ENCODE measurements around the gene TMEM120B.

The TMEM120B gene

DNA sequence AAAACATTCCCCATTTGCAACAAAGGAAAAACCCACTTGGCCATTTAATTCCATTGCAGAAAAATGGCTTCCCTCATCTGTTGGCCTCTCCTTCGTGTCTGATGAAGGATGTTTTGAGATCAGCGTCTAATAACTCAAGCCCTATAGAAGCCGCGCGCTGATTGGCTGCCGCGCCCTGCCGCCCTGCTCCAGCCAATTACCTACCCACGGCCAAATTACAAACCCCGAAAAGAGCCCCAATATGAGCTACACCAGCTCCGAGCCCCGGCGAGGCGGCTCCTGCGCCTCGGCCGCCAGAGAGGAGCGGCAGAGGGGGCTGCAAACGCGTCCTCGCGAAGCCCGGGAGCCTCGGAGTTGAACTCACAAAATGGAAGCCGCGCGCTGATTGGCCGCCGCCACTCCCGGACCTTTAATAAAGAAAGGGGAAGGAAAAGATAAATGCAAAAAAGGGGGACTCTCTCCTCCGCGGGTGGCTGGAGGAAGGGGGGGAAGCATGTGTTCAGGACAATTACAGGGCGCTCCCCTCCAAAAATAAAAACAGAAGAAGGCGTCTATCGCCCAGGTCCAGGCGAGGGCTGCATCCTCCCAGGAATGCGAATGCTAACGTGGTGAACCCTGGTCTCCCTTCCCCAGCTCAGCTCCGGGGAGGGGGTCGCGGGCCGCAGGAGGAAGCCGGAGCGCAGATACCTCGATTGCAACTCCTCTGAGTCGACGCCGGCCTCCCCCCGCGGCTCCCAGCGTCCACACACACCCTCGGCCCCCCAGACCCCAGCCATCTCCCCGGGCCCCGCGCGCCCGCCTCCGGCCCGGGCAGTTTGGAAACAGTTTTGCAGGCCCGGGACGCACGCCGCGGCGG is 90.5 kb downstream of the TMEM120B start:
- peak; percentile 97 for DNase-seq (ENCODE audit: extremely low read depth, insufficient read length)
- H3K4me3 ChIP-seq (replicated peaks; ENCODE audit: low read depth, low read length): peak overlapping the region; percentile 82
- H3K27me3 ChIP-seq (replicated peaks; ENCODE audit: control insufficient read depth, insufficient read depth, low read length): no peaks in the 10 kb centered on the region
- peaks cover 12% of the 10 kb centered on the region for H3K36me3 ChIP-seq (ENCODE audit: control insufficient read depth, insufficient read depth, low read length)
- TF ChIP-seq, protein P1, sequence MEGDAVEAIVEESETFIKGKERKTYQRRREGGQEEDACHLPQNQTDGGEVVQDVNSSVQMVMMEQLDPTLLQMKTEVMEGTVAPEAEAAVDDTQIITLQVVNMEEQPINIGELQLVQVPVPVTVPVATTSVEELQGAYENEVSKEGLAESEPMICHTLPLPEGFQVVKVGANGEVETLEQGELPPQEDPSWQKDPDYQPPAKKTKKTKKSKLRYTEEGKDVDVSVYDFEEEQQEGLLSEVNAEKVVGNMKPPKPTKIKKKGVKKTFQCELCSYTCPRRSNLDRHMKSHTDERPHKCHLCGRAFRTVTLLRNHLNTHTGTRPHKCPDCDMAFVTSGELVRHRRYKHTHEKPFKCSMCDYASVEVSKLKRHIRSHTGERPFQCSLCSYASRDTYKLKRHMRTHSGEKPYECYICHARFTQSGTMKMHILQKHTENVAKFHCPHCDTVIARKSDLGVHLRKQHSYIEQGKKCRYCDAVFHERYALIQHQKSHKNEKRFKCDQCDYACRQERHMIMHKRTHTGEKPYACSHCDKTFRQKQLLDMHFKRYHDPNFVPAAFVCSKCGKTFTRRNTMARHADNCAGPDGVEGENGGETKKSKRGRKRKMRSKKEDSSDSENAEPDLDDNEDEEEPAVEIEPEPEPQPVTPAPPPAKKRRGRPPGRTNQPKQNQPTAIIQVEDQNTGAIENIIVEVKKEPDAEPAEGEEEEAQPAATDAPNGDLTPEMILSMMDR (IDR thresholded peaks at IDR 0.05; ENCODE audit: insufficient read depth, low read length, poor library complexity, severe bottlenecking): no peak

DNA sequence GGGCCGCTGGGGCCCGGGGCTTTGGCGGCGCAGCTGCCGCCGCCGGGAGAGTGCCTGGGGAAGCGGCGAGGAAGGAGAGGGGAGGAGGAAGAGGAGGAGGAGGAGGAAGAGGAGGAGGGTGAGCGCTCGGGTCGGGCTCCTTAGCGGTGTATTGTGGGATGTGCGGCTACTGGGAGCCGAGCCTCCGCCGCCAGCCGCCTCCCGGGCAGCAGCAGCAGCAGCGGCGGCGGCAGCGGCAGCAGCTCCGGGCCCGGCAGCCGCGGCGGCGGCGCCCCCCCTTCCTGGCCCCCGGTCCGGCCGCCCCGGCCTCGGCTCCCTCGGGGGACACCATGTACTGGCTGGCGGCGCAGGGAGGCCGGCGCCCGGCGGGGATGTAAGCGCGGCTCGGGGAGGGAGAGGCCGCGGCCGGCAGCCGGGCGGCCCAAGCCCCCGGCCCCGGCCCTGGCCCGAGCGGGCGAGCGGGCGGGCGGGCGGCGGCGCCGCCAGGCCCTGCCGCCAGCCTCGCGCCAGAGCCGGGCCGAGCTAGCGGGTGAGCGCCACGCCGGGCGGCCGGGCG is 91.4 kb downstream of the TMEM120B start, which contains the start of gene SETD1B:
SETD1B (plus strand) TSS at position 149 of the 556 bp plus-strand sequence. CDS start 729 bp downstream, outside the sequence.
- H3K27me3 ChIP-seq (replicated peaks; ENCODE audit: control insufficient read depth, insufficient read depth, low read length): no peaks in the 10 kb centered on the region
- TF ChIP-seq, protein P1 (IDR thresholded peaks at IDR 0.05; ENCODE audit: insufficient read depth, low read length, poor library complexity, severe bottlenecking): no peak
- peak within 1 kb of the TSS; percentile 82 for H3K4me3 ChIP-seq (replicated peaks; ENCODE audit: low read depth, low read length)
- DNase-seq (ENCODE audit: extremely low read depth, insufficient read length): peak; percentile 57
- peaks cover 8% of the 10 kb centered on the region for H3K36me3 ChIP-seq (ENCODE audit: control insufficient read depth, insufficient read depth, low read length)

DNA sequence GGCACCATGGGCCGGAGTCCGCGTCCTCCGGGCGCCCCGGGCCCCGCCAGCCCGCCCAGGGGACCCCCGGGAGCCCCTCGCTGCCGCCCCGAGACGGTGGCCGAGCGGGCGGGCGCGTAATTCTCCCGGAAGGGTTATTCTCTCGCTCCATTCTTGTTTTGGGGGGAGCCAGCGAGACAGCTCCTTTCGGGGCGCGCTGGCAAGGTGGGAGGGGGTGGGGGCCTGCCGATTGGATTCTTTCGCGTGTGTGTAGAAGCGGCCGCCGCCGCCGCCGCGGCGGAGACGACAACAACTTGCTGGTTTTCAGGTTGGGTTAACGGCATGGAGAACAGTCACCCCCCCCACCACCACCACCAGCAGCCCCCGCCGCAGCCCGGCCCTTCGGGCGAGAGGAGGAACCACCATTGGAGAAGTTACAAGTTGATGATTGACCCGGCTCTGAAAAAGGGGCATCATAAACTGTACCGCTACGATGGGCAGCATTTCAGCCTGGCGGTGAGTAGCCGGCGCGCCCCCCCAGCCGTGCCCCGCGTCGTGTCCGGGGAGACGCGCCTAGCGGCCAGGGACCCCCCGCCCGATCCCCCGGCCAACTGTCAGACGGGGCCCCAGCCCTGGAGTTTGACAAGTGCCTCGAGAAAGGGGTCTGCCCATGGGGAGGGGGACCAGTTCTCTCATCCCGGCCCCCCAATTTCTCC is 92.0 kb downstream of the TMEM120B start:
- DNase-seq (ENCODE audit: extremely low read depth, insufficient read length): peak; percentile 76
- TF ChIP-seq, protein P1 (IDR thresholded peaks at IDR 0.05; ENCODE audit: insufficient read depth, low read length, poor library complexity, severe bottlenecking): no peak
- peak overlapping the region; percentile 82 for H3K4me3 ChIP-seq (replicated peaks; ENCODE audit: low read depth, low read length)
- H3K36me3 ChIP-seq (ENCODE audit: control insufficient read depth, insufficient read depth, low read length): peaks cover 14% of the 10 kb centered on the region
- H3K27me3 ChIP-seq (replicated peaks; ENCODE audit: control insufficient read depth, insufficient read depth, low read length): no peaks in the 10 kb centered on the region

DNA sequence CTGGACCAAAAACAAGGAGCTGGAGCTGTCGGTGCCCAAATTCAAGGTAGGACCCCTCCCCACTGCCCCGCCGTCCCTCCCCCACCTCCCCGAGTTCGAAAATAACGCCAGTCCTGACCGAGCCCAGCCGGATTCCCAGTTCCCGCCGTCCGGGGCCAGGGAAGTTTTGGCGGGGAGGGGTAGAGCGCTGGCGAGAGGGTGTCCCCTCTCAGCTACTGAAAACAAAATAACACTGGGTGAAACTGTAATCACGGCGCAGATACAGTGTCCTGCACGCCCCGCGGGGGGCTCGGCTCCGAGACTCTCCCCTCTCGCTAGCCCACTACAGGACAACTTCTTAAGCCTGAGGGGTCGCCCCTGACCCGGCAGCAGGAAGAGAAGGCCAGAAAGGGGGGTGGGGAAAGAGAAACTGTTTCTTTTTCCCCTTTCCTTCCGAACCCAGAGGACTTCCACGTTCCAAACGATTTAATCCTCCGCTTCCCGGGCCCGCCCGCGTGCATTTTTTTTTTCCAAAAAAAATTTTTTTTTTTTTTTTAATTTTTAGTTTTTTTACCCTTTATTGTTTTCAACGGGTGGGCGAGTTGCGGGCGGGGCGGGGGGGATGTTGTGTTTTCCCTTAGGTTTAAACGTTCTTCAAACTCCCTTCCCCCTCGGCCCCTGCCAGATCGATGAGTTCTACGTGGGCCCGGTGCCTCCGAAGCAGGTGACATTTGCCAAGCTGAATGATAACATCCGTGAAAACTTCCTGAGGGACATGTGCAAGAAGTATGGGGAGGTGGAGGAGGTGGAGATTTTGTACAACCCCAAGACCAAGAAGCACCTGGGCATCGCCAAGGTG is 92.8 kb downstream of the TMEM120B start:
- peak overlapping the region; percentile 82 for H3K4me3 ChIP-seq (replicated peaks; ENCODE audit: low read depth, low read length)
- TF ChIP-seq, protein P1 (IDR thresholded peaks at IDR 0.05; ENCODE audit: insufficient read depth, low read length, poor library complexity, severe bottlenecking): no peak

DNA sequence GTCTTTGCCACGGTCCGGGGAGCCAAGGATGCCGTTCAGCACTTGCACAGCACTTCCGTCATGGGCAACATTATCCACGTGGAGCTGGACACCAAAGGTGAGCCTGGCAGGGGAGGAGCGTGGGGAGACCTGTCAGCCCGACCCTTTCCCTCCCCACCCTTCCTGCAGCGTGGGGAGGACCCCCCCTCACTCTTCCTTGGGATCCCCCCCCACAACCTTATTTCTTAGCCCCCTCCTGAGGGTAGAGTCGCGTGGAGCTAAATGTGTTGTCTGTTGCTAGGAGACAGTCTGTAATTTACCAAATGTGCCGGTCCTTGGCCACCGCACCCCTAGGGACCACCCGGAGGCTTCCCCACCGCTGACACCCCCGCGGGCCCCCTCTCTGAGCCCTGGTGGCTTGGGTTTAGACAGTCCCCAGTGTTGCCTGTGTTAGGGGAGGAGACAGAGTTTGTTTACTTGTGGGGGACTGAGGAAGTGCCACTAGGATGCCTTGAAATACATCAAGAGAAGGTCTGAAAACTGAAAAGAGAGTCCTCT is 93.5 kb downstream of the TMEM120B start:
- TF ChIP-seq, protein P1 (IDR thresholded peaks at IDR 0.05; ENCODE audit: insufficient read depth, low read length, poor library complexity, severe bottlenecking): no peak
- Histone ChIP-seq H3K27me3 (replicated peaks; ENCODE audit: control insufficient read depth, insufficient read depth, low read length) (no peaks in the 10 kb centered on the region), H3K36me3 (ENCODE audit: control insufficient read depth, insufficient read depth, low read length) (peaks cover 21% of the 10 kb centered on the region), H3K4me3 (replicated peaks; ENCODE audit: low read depth, low read length) (peak overlapping the region; percentile 82)
- DNase-seq (ENCODE audit: extremely low read depth, insufficient read length): no peak

More for the DNA sequence above, 92.8 kb downstream of the TMEM120B start:
- no peak for DNase-seq (ENCODE audit: extremely low read depth, insufficient read length)
- Histone ChIP-seq H3K27me3 (replicated peaks; ENCODE audit: control insufficient read depth, insufficient read depth, low read length) (no peaks in the 10 kb centered on the region), H3K36me3 (ENCODE audit: control insufficient read depth, insufficient read depth, low read length) (peaks cover 15% of the 10 kb centered on the region)
